Mesenchymal stem cell (in vitro differentiated cells and primary cell): ENCODE measurements around the gene NSUN6.

Experiments used
- DNase-seq: peaks from one replicate; pipeline ENCODE4 v3.0.0-alpha.2; 2013
- H2AFZ ChIP-seq: one replicate; pipeline ENCODE4 v1.6.1; 2013; ENCODE audit warnings: low read depth, mild to moderate bottlenecking, control low read depth, inconsistent platforms, low read length, moderate library complexity
- H2AK5ac ChIP-seq: 2 replicates; pipeline ENCODE4 v1.6.1; 2013; ENCODE audit warnings: low read length, moderate library complexity, mild to moderate bottlenecking, inconsistent platforms; ENCODE audit not compliant: severe bottlenecking
- H2BK120ac ChIP-seq: one replicate; pipeline ENCODE4 v1.6.1; 2013; ENCODE audit warnings: low read depth, mild to moderate bottlenecking, inconsistent platforms, low read length, moderate library complexity
- H2BK12ac ChIP-seq, 2 experiments: one replicate each; pipeline ENCODE4 v1.6.1; 2013; ENCODE audit warnings: inconsistent platforms in 2 of 2, low read length in 2 of 2, mild to moderate bottlenecking in 2 of 2, moderate library complexity in 2 of 2, control low read depth in 1 of 2
- H2BK15ac ChIP-seq: one replicate; pipeline ENCODE4 v1.6.1; 2013; ENCODE audit warnings: mild to moderate bottlenecking, low read depth, inconsistent platforms; ENCODE audit not compliant: poor library complexity, severe bottlenecking
- H2BK5ac ChIP-seq: 2 replicates; pipeline ENCODE4 v1.6.1; 2013; ENCODE audit warnings: low read depth, mild to moderate bottlenecking, low read length, control low read depth, inconsistent platforms; ENCODE audit not compliant: poor library complexity, severe bottlenecking
- H3K14ac ChIP-seq, 2 experiments: one replicate each; pipeline ENCODE4 v1.6.1; 2013; ENCODE audit warnings: inconsistent platforms in 2 of 2, low read length in 2 of 2, control low read depth in 1 of 2, mild to moderate bottlenecking in 1 of 2, moderate library complexity in 1 of 2
- H3K18ac ChIP-seq, 2 experiments: one replicate each; pipeline ENCODE4 v1.6.1; 2013; ENCODE audit warnings: inconsistent platforms in 2 of 2, low read length in 2 of 2, control low read depth in 1 of 2, low read depth in 1 of 2, mild to moderate bottlenecking in 1 of 2
- H3K23ac ChIP-seq, 2 experiments: one replicate each; pipeline ENCODE4 v1.6.1; 2013; ENCODE audit warnings: inconsistent platforms in 2 of 2, low read length in 2 of 2, mild to moderate bottlenecking in 2 of 2, moderate library complexity in 2 of 2, control low read depth in 1 of 2
- H3K27ac ChIP-seq: 2 replicates; pipeline ENCODE4 v1.5.1; 2013; ENCODE audit warnings: mild to moderate bottlenecking, moderate library complexity, low read length, control low read depth, inconsistent platforms; ENCODE audit not compliant: poor library complexity, severe bottlenecking
- H3K27me3 ChIP-seq, 2 experiments: 2 replicates each; pipeline versions ENCODE4 v1.6.1 to v1.7.0; 2013; ENCODE audit warnings: low read length in 2 of 2, mild to moderate bottlenecking in 2 of 2, moderate library complexity in 2 of 2, control low read depth in 1 of 2, inconsistent platforms in 1 of 2; ENCODE audit not compliant: control insufficient read depth in 1 of 2, insufficient read depth in 1 of 2
- H3K36me3 ChIP-seq, 2 experiments: 2 replicates each; pipeline versions ENCODE4 v1.6.1 to v1.7.0; 2013; ENCODE audit warnings: low read length in 2 of 2, control low read depth in 1 of 2, inconsistent platforms in 1 of 2, low read depth in 1 of 2, mild to moderate bottlenecking in 1 of 2; ENCODE audit not compliant: insufficient read depth in 2 of 2, control insufficient read depth in 1 of 2
- H3K4ac ChIP-seq, 2 experiments: one replicate each; pipeline ENCODE4 v1.6.1; 2013; ENCODE audit warnings: inconsistent platforms in 2 of 2, low read length in 2 of 2, mild to moderate bottlenecking in 2 of 2, moderate library complexity in 2 of 2, control low read depth in 1 of 2, low read depth in 1 of 2
- H3K4me1 ChIP-seq: 2 replicates; pipeline ENCODE4 v1.6.1; 2013; ENCODE audit warnings: low read depth, low read length, control low read depth; ENCODE audit not compliant: control insufficient read depth, insufficient read depth
- H3K4me2 ChIP-seq: 2 replicates; pipeline ENCODE4 v1.6.1; 2013; ENCODE audit warnings: low read length, mild to moderate bottlenecking, inconsistent platforms; ENCODE audit not compliant: poor library complexity, severe bottlenecking
- H3K4me3 ChIP-seq, 2 experiments: 2 replicates each; pipeline versions ENCODE4 v1.5.1 to v1.7.0; 2013; ENCODE audit warnings: low read length in 2 of 2, mild to moderate bottlenecking in 2 of 2, control low read depth in 1 of 2, low read depth in 1 of 2; ENCODE audit not compliant: insufficient read depth in 1 of 2
- H3K79me1 ChIP-seq: replicated peaks from 2 replicates; pipeline ENCODE4 v1.6.1; 2013; ENCODE audit warnings: mild to moderate bottlenecking, control low read depth, low read length, inconsistent platforms; ENCODE audit not compliant: poor library complexity, severe bottlenecking
- H3K9ac ChIP-seq: 2 replicates; pipeline ENCODE4 v1.7.0; 2013; ENCODE audit warnings: mild to moderate bottlenecking, low read length, moderate library complexity
- H3K9me3 ChIP-seq: 2 replicates; pipeline ENCODE4 v1.7.0; 2013; ENCODE audit warnings: mild to moderate bottlenecking, low read length; ENCODE audit not compliant: control insufficient read depth
- H4K8ac ChIP-seq: one replicate; pipeline ENCODE4 v1.6.1; 2013; ENCODE audit warnings: inconsistent platforms, mild to moderate bottlenecking, low read length, moderate library complexity
- H4K91ac ChIP-seq: one replicate; pipeline ENCODE4 v1.6.1; 2013; ENCODE audit warnings: mild to moderate bottlenecking, low read length, inconsistent platforms
- WGBS: methylation state at CpG from one replicate; pipeline ENCODE4 v1.1.7; 2013; ENCODE audit warnings: mixed read lengths; 5-methylcytosine and 5-hydroxymethylcytosine counted together

The NSUN6 gene

GRCh38 chr10:18549105-18549504, 102.3 kb downstream of the NSUN6 start:
- Histone ChIP-seq H3K27me3 (no peaks in the 10 kb centered on the region), H2AFZ (no peak overlapping the region), H2BK120ac (no peak overlapping the region), H4K8ac (no peak overlapping the region), H3K18ac (no peak overlapping the region), H3K36me3 (peaks cover 0 to 14% of the 10 kb centered on the region in 2 experiments), H3K4me3 (no peak overlapping the region), H3K23ac (no peak overlapping the region), H3K4me2 (no peak overlapping the region), H3K14ac (no peak overlapping the region), H3K9me3 (peaks cover 2% of the 10 kb centered on the region), H3K79me1 (no peaks in the 10 kb centered on the region), H2BK12ac (no peak overlapping the region), H3K4me1 (no peaks in the 10 kb centered on the region), H3K4ac (no peak overlapping the region), H3K27ac (no peak overlapping the region), H3K9ac (no peak overlapping the region), H2AK5ac (no peak overlapping the region), H2BK15ac (no peak overlapping the region), H2BK5ac (no peak overlapping the region), H4K91ac (no peak overlapping the region)
- WGBS = 98% methylated on average over 2 of the region's 2 CpGs
- DNase-seq = no peak

- no peak for DNase-seq
Observed at GRCh38 chr10:18545621-18546305, 105.6 kb downstream of the NSUN6 start.

GRCh38 chr10:18542832-18543231, 108.6 kb downstream of the NSUN6 start:
- Histone ChIP-seq H3K4me3 (no peak overlapping the region), H3K4me1 (no peaks in the 10 kb centered on the region), H3K4ac (no peak overlapping the region), H3K23ac (no peak overlapping the region), H4K91ac (no peak overlapping the region), H3K4me2 (no peak overlapping the region), H2BK15ac (no peak overlapping the region), H2BK5ac (no peak overlapping the region), H3K79me1 (no peaks in the 10 kb centered on the region), H3K36me3 (peaks cover 6 to 40% of the 10 kb centered on the region in 2 experiments), H2AK5ac (no peak overlapping the region), H2BK120ac (no peak overlapping the region), H3K27ac (no peak overlapping the region), H3K9me3 (no peaks in the 10 kb centered on the region), H4K8ac (no peak overlapping the region), H3K27me3 (no peaks in the 10 kb centered on the region), H3K9ac (no peak overlapping the region), H2BK12ac (no peak overlapping the region), H3K18ac (no peak overlapping the region), H2AFZ (no peak overlapping the region), H3K14ac (no peak overlapping the region)
- DNase-seq = no peak

More at GRCh38 chr10:18545621-18546305, 105.6 kb downstream of the NSUN6 start:
- no peak overlapping the region for H2BK12ac ChIP-seq
- no peak overlapping the region for H3K9ac ChIP-seq
- H2AFZ ChIP-seq = no peak overlapping the region
- H3K27ac ChIP-seq = no peak overlapping the region
- H3K9me3 ChIP-seq = no peaks in the 10 kb centered on the region
- H3K36me3 ChIP-seq = peaks cover 0 to 13% of the 10 kb centered on the region in 2 experiments
- no peaks in the 10 kb centered on the region for H3K27me3 ChIP-seq
- H2BK5ac ChIP-seq = no peak overlapping the region
- no peak overlapping the region for H3K4me3 ChIP-seq
- no peak overlapping the region for H2AK5ac ChIP-seq
- no peak overlapping the region for H3K14ac ChIP-seq
- H3K4ac ChIP-seq = no peak overlapping the region
- H4K91ac ChIP-seq = no peak overlapping the region
- 93% methylated on average over 6 of the region's 7 CpGs for WGBS
- H3K23ac ChIP-seq = no peak overlapping the region
- H3K4me1 ChIP-seq = no peaks in the 10 kb centered on the region
- H4K8ac ChIP-seq = no peak overlapping the region
- no peak overlapping the region for H2BK120ac ChIP-seq
- no peak overlapping the region for H3K4me2 ChIP-seq
- no peak overlapping the region for H2BK15ac ChIP-seq
- H3K79me1 ChIP-seq = no peaks in the 10 kb centered on the region
- H3K18ac ChIP-seq = no peak overlapping the region

- no peak overlapping the region for H2AK5ac ChIP-seq
- H3K4me1 ChIP-seq = no peaks in the 10 kb centered on the region
- H2BK120ac ChIP-seq = no peak overlapping the region
- no peak overlapping the region for H2BK12ac ChIP-seq
- H3K27me3 ChIP-seq = no peaks in the 10 kb centered on the region
- H3K36me3 ChIP-seq = peaks cover 6 to 47% of the 10 kb centered on the region in 2 experiments
- no peak overlapping the region for H3K23ac ChIP-seq
- no peaks in the 10 kb centered on the region for H3K9me3 ChIP-seq
- H2BK5ac ChIP-seq = no peak overlapping the region
- H3K4me2 ChIP-seq = no peak overlapping the region
- H2AFZ ChIP-seq = no peak overlapping the region
- H3K18ac ChIP-seq = no peak overlapping the region
- DNase-seq = no peak
- no peak overlapping the region for H3K14ac ChIP-seq
- H3K4ac ChIP-seq = no peak overlapping the region
- H2BK15ac ChIP-seq = no peak overlapping the region
- H4K8ac ChIP-seq = no peak overlapping the region
- no peak overlapping the region for H3K4me3 ChIP-seq
- no peak overlapping the region for H3K9ac ChIP-seq
- no peak overlapping the region for H3K27ac ChIP-seq
- no peak overlapping the region for H4K91ac ChIP-seq
- H3K79me1 ChIP-seq = no peaks in the 10 kb centered on the region
Observed at GRCh38 chr10:18540195-18540594, 111.2 kb downstream of the NSUN6 start.
